ENCODE data around the gene ZNF446. TPM values are rescaled to one million over a fixed set of nuclear protein-coding genes. Genes with fewer than 3 reads are reported as not detected.

Gene ZNF446
- total RNA-seq, 1 donor from 2014 or later = 2.4 TPM

GRCh38 chr19:58513213-58513693 is 37.1 kb downstream of the ZNF446 start:
- no peaks in the 10 kb centered on the region for H3K27me3 ChIP-seq (ENCODE audit: control insufficient read depth, insufficient read depth, low read length)
- DNase-seq (ENCODE audit: low read depth) (no peak), FAIRE-seq (peak; percentile 7)
- H3K36me3 ChIP-seq (ENCODE audit: control insufficient read depth, insufficient read depth, low read length) = peaks cover 2% of the 10 kb centered on the region
- TF ChIP-seq CTCF (IDR thresholded peaks at IDR 0.05; ENCODE audit: insufficient read depth, low read length, severe bottlenecking) = no peak
- H3K4me3 ChIP-seq (ENCODE audit: low read depth, low read length) = no peak overlapping the region

DNA sequence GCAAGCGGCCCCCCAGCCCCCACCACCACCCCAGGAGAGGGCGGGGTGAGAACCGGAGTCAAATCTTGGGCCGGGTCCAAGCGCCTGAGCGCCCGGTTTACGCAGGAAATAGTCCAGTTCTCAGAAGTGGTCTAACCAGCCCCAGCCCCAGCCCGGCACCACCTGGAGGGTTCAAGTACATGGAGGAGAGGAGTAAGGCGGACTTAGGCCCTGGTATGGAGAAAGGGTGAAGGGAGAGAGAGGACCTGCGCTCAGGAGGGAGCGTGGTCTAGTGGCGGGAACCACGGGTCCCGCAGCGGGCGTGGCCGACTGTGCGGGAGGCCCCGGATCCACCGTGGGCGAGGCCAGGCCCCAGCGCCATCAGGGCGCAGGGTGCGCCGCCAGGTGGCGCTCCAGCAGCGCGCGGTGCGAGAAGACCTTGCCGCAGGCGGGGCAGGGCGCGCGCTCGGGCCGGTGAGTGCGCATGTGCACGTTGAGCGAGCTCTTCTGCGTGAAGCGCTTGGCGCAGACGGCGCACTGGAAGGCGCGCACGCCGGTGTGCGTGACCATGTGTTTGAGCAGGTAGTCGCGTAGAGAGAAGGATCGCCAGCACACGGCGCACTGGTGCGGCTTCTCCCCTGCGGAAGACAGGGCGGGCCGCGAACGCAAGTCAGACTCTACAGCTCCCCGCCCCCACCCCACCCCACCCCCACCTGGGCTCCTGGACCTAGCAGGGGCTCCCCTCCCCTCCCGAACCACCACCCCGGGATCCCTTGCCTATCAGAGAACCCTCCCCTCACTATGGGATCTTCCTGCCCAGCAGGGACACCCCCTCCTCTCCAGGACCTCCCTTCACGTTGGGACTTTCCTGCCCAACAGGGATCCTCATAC is 37.8 kb downstream of the ZNF446 start:
- no peak for FAIRE-seq
- peak; percentile 94 for TF ChIP-seq CTCF (IDR thresholded peaks at IDR 0.05; ENCODE audit: insufficient read depth, low read length, severe bottlenecking)
- Histone ChIP-seq H3K4me3 (ENCODE audit: low read depth, low read length) (peak overlapping the region; percentile 37), H3K36me3 (ENCODE audit: control insufficient read depth, insufficient read depth, low read length) (peaks cover 2% of the 10 kb centered on the region), H3K27me3 (ENCODE audit: control insufficient read depth, insufficient read depth, low read length) (no peaks in the 10 kb centered on the region)
- DNase-seq (ENCODE audit: low read depth) = peak; percentile 77

DNA sequence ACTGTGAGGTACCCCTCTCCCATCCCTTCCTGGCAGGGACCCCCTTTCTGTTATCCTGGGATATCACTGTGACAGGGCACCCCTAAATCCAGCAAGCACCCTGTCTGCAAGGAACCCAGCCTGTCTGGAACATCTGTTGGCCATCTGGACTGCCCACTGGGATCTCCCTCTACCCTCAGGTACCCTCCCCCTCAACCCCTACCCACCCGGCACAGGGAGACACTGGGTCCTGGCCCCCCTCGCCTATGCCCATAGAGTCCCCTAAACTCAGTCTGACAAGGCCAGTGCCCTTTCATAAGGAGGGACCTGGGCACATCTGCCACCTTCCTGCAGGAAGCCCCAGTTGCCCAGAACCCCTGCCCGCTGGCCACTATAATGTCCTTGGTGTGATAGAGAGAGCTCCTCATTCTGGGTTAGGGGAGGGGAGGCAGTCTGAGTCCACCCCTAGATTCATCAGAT is 38.4 kb downstream of the ZNF446 start:
- Histone ChIP-seq H3K36me3 (ENCODE audit: control insufficient read depth, insufficient read depth, low read length) (peaks cover 2% of the 10 kb centered on the region), H3K4me3 (ENCODE audit: low read depth, low read length) (peak overlapping the region; percentile 37), H3K27me3 (ENCODE audit: control insufficient read depth, insufficient read depth, low read length) (no peaks in the 10 kb centered on the region)
- FAIRE-seq = no peak
- DNase-seq (ENCODE audit: low read depth) = no peak
- TF ChIP-seq CTCF (IDR thresholded peaks at IDR 0.05; ENCODE audit: insufficient read depth, low read length, severe bottlenecking) = no peak

GRCh38 chr19:58515259-58515658 is 39.1 kb downstream of the ZNF446 start:
- no peak for TF ChIP-seq CTCF (IDR thresholded peaks at IDR 0.05; ENCODE audit: insufficient read depth, low read length, severe bottlenecking)
- DNase-seq (ENCODE audit: low read depth) = no peak
- FAIRE-seq = no peak

DNA sequence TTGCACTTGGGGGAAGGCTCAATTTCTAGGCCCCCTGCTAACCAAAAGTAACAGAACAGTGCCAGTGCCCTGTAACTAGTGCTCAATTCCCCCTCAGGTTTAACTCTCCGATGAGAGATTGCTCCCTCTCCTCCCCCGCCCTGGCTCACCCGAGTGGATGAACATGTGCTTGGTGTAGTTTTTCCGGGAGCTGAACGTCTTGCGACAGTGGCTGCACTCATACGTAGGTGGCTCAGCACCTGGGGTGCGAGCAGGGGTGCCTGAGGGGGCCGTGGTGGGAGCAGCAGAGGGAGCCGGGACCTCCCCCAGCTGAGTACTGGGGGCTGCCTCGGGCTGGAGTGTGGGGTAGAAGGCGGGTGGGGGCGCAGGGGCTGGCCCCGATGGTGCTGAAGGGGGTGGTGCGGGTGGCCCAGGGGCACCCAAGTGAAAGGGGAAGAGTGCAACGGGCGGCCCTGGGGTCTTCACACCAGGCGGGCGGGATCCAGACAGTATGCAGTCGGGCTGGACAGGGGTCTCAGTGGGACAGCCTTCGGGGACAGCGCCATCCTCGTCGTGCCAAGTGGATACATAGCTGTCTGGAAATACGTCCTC is 40.2 kb downstream of the ZNF446 start:
- Histone ChIP-seq H3K27me3 (ENCODE audit: control insufficient read depth, insufficient read depth, low read length) (no peaks in the 10 kb centered on the region), H3K36me3 (ENCODE audit: control insufficient read depth, insufficient read depth, low read length) (peaks cover 2% of the 10 kb centered on the region), H3K4me3 (ENCODE audit: low read depth, low read length) (no peak overlapping the region)
- TF ChIP-seq CTCF (IDR thresholded peaks at IDR 0.05; ENCODE audit: insufficient read depth, low read length, severe bottlenecking) = no peak
- DNase-seq (ENCODE audit: low read depth) (no peak), FAIRE-seq (no peak)

More at GRCh38 chr19:58515259-58515658, 39.1 kb downstream of the ZNF446 start:
- Histone ChIP-seq H3K27me3 (ENCODE audit: control insufficient read depth, insufficient read depth, low read length) (no peaks in the 10 kb centered on the region), H3K36me3 (ENCODE audit: control insufficient read depth, insufficient read depth, low read length) (peaks cover 2% of the 10 kb centered on the region), H3K4me3 (ENCODE audit: low read depth, low read length) (no peak overlapping the region)
